Left ventricle myocardium inferior (tissue), 1 donor: ENCODE results near the gene CRBN. TPM values are rescaled to one million over a fixed set of nuclear protein-coding genes. Genes with fewer than 3 reads are reported as not detected.

Experiments used
- DNase-seq: peaks from one replicate; pipeline ENCODE4 v3.0.0-alpha.2; 2020
- H3K27ac ChIP-seq: fragments of 200-600 bp; replicated peaks from 2 replicates; pipeline ENCODE4 v1.8.0; 2021
- H3K27me3 ChIP-seq: fragments of 200-600 bp; 2 replicates; pipeline ENCODE4 v1.8.0; 2021; ENCODE audit warnings: low read depth
- H3K36me3 ChIP-seq: fragments of 200-600 bp; 2 replicates; pipeline ENCODE4 v1.8.0; 2021
- H3K4me1 ChIP-seq: fragments of 200-600 bp; 2 replicates; pipeline ENCODE4 v1.8.0; 2021
- H3K4me3 ChIP-seq: fragments of 200-600 bp; 2 replicates; pipeline ENCODE4 v1.8.0; 2021; ENCODE audit warnings: mild to moderate bottlenecking, moderate library complexity
- H3K9me3 ChIP-seq: fragments of 200-600 bp; replicated peaks from 2 replicates; pipeline ENCODE4 v1.8.0; 2021
- intact Hi-C: fragments of 100-400 bp; cut with micrococcal nuclease; formaldehyde crosslinking; loops from one replicate; pipeline ENCODE4 v1.11.0; 2022
- total RNA-seq: library from RNA; stranded (reverse); fragmentation: NEBNext Ultra II Directional; extraction: Animal tissue kit (Norgen Biotek cat#: 25700); gene quantifications from one replicate; pipeline ENCODE4 v1.2.1, GENCODE V29; 2021
- TF ChIP-seq, protein P1 (sequence below): fragments of 200-600 bp; IDR thresholded peaks from 2 replicates; pipeline ENCODE4 v1.8.0; 2021; ENCODE audit warnings: antibody characterized with exemption, mild to moderate bottlenecking, borderline replicate concordance
- donor health status: DM: no; HTN: yes; CAD: no; lungs with severe emphysema.

Gene CRBN
- total RNA-seq, 1 donor from 2014 or later: 53.8 TPM

DNA sequence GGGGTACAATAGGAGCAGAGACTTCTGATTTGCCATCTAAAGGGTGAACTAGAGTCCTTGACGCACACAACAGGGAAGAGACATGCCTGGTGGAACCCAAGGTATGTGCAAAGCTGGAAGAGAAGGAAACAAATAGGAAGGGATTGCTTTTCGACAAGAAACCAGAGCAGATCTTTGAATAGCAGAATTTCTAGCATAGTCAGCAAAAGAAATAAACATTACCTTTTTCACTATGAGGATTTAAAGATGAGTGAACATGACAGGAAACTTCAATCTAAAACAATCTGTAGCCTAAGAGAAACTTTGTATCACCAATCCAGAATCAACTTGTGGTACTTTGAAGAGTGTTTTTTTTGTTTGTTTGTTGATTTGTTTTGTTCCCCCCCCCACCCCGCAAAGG is 74.2 kb downstream of the CRBN start:
- no peaks in the 10 kb centered on the region for H3K36me3 ChIP-seq
- H3K4me3 ChIP-seq: no peak overlapping the region
- no peak for DNase-seq
- TF ChIP-seq, protein P1, sequence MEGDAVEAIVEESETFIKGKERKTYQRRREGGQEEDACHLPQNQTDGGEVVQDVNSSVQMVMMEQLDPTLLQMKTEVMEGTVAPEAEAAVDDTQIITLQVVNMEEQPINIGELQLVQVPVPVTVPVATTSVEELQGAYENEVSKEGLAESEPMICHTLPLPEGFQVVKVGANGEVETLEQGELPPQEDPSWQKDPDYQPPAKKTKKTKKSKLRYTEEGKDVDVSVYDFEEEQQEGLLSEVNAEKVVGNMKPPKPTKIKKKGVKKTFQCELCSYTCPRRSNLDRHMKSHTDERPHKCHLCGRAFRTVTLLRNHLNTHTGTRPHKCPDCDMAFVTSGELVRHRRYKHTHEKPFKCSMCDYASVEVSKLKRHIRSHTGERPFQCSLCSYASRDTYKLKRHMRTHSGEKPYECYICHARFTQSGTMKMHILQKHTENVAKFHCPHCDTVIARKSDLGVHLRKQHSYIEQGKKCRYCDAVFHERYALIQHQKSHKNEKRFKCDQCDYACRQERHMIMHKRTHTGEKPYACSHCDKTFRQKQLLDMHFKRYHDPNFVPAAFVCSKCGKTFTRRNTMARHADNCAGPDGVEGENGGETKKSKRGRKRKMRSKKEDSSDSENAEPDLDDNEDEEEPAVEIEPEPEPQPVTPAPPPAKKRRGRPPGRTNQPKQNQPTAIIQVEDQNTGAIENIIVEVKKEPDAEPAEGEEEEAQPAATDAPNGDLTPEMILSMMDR: no peak
- H3K4me1 ChIP-seq: no peaks in the 10 kb centered on the region
- no peaks in the 10 kb centered on the region for H3K9me3 ChIP-seq
- intact Hi-C loops: no loop called here
- H3K27me3 ChIP-seq: no peaks in the 10 kb centered on the region
- no peak overlapping the region for H3K27ac ChIP-seq

DNA sequence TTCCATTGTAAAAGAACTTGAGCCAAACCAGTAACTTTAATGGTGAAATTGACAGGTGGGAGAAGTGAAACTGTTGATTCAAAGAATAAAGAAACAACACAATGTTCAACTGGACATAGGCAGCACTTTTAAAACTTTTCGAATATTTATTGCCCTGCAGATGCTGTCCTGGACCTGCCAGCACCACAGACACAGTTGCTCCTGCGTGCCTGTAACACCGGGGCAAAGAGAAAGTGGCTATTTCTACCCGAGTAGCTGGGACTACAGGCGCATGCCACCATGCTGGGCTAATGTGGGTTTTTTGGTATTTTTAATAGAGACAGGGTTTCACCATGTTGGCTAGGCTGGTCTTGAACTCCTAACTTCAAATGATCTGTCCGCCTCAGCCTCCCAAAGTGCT is 76.7 kb downstream of the CRBN start:
- TF ChIP-seq, protein P1: no peak
- no peaks in the 10 kb centered on the region for H3K4me1 ChIP-seq
- intact Hi-C loops: no loop called here
- H3K36me3 ChIP-seq: no peaks in the 10 kb centered on the region
- no peaks in the 10 kb centered on the region for H3K9me3 ChIP-seq
- peaks cover 8% of the 10 kb centered on the region for H3K27me3 ChIP-seq
- no peak overlapping the region for H3K4me3 ChIP-seq
- DNase-seq: no peak
- no peak overlapping the region for H3K27ac ChIP-seq

DNA sequence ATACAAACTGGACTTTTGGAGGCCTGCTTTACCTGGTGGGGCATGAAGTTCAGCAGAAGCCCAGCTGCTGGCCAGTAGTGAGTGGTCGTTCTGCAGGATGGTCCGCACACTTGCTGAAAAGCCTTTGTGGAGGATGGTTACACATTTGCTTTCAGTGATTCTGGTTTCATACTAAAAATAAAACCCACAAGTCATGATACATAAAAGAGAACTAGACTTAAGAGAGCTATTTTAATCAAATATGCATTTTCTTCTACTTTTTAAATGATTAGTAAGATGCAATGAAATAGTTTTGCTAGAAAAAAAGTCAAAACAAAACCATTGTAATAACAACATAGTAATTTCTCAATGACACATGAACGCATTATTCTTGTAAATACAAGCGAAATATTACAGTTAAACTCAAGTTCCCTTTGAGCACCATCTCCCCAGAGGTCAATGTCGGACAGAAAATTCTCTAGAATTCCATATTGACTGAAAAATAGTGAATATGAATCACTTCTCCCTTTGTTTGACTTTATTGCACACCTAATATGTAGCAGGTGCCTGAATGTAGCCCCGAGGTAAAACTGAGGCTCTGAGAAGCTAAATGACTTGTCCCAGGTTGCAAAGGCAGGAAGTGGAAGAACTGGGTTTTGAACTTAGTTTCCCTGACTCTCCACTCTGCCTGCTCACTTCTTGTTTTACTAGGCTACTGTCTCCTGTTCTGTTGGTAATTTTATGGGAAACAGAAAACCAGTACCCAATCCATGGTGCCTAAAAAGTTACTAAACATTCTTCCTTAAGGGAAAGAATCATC is 77.6 kb downstream of the CRBN start:
- Histone ChIP-seq H3K36me3 (no peaks in the 10 kb centered on the region), H3K4me3 (no peak overlapping the region), H3K27me3 (peaks cover 13% of the 10 kb centered on the region), H3K9me3 (no peaks in the 10 kb centered on the region), H3K4me1 (no peaks in the 10 kb centered on the region), H3K27ac (no peak overlapping the region)
- intact Hi-C loops: no loop called here
- TF ChIP-seq, protein P1: no peak
- DNase-seq: no peak

Other genes starting within 250 kb of the CRBN start
- gene IL5RA, start 69.3 kb downstream of the CRBN start, total RNA-seq: not detected
- gene TRNT1, start 52.8 kb downstream of the CRBN start, total RNA-seq: 14.6 TPM